VCaP (cell line): ENCODE data around the gene MARK2.

Experiments
- H3K27ac ChIP-seq: fragments of 450-650 bp; 2 replicates; pipeline ENCODE4 v1.5.1; 2017
- TF ChIP-seq, protein P1 (sequence below): fragments of 450-650 bp; conservative IDR thresholded peaks from 2 replicates; pipeline ENCODE4 v1.5.1; 2017; ENCODE audit warnings: mild to moderate bottlenecking, moderate library complexity

MARK2 gene

DNA sequence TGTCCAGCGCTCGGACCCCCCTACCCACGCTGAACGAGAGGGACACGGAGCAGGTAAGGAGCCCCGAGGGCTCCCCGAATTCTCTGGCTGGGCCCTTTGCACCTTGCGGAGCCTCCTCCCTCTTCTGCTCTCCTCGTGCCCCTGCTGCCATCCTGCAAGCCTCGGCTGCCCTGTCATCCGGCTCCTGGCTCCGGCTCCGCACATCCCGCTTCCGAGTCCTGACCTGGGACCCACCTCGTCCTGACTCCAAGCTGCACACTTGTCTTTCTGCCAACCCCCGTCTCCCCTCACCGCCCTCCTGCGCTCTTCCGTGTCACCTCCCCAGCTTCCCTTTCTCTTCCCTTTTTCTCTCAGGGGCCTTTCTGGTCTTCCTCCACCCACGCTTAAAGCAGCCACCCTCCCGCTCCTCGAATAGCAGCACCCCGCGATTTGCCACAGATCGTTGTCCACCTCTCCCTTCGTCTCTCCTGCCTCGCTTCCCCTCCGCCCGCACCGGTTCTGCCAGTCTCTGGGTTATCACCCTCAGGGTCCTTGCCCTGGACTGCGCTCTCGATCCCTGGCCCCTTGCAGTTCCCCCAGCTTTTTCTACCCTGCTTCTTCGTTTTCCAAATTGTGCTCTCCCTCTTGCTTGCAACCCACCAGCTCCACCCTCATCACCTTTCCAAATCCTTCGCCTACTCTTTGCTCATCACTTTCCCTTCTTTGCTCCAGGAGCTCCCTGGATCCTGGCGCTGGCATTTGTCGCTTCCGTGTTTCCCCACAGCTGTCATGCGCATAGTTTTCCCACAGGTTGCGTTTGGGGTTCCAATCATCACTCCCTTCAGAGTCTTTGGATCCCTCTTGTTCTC is 822 bp downstream of the MARK2 start:
- H3K27ac ChIP-seq, result peak overlapping the region; percentile 96
- TF ChIP-seq, protein P1, sequence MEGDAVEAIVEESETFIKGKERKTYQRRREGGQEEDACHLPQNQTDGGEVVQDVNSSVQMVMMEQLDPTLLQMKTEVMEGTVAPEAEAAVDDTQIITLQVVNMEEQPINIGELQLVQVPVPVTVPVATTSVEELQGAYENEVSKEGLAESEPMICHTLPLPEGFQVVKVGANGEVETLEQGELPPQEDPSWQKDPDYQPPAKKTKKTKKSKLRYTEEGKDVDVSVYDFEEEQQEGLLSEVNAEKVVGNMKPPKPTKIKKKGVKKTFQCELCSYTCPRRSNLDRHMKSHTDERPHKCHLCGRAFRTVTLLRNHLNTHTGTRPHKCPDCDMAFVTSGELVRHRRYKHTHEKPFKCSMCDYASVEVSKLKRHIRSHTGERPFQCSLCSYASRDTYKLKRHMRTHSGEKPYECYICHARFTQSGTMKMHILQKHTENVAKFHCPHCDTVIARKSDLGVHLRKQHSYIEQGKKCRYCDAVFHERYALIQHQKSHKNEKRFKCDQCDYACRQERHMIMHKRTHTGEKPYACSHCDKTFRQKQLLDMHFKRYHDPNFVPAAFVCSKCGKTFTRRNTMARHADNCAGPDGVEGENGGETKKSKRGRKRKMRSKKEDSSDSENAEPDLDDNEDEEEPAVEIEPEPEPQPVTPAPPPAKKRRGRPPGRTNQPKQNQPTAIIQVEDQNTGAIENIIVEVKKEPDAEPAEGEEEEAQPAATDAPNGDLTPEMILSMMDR, result no peak

DNA sequence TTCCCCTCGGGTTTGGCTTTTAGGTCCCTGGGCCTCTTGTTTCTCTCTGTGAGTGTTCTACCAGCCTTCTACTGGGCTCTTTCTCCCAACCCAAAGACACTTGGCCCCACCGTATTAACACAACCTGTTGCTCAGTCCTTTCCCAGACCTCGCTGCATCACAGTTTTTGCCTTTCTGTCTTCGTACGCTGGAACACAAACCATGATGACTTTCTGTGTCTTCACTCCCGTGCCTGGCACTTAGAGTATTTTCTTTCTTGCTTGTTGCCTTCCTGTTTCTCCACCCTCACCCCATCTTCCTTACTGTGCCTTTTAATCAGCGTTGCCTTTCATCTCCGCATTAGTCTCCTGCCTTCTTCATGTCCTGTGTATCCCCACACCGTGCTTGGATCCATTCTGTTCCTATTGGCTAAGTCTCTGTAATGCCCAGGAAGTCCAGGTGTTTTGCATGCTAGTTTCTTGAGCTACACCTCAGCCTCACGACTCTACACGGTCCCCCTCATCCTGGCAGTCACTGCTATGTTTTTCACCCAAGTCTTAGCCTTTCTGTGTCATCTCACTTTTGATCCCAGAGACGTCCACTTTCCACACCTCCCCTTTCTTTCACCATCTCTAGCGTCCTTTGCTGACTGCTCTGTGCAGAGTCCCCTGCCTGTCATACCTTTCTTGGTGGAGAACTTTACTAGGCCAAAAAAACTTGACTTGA is 1.6 kb downstream of the MARK2 start:
- H3K27ac ChIP-seq, result peak overlapping the region; percentile 96

DNA sequence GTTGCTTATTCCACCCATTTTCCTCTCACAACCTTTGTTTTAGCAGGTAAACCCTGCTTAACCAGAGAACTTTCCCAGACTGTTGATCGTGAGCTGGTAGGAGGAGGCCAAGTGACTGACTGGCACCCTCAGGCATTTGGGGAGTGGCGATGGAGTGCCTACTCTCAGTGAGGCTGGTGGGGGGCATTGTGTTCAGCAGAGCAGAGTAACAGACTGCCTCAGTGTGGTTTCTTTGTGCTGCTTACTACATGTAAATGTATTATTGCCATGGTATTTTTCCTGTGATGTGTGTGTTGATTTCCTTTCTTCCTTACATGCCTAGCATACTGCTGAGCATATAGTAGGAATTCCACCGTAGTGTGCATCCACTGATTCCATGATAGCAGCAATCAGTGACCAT is 2.6 kb downstream of the MARK2 start:
- TF ChIP-seq, protein P1, result no peak; the same call in 1 of the 2 replicates
- peak overlapping the region; percentile 96 for H3K27ac ChIP-seq

More for the DNA sequence above, 1.6 kb downstream of the MARK2 start:
- TF ChIP-seq, protein P1, result no peak

DNA sequence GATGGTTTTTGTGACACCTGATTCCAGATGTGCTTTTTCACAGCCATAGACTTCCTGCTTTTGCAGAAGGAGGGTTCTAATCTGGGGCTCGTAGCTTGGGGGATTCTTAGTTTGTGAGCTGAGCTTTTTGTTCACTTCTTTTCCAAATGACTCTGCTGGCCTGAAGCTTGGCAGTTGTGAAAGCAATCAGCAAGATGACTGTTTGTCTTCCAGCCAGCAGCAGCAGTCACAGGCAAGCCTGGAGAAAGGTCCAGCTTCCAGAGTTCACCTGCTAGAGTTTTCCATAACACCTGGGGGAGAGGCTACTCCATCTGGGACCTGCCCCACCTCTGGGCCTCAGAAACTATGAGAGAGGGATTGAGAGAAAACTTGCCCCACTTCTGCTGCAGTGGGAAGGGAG is 4.1 kb downstream of the MARK2 start:
- TF ChIP-seq, protein P1, result no peak
- H3K27ac ChIP-seq, result peak overlapping the region; percentile 96

DNA sequence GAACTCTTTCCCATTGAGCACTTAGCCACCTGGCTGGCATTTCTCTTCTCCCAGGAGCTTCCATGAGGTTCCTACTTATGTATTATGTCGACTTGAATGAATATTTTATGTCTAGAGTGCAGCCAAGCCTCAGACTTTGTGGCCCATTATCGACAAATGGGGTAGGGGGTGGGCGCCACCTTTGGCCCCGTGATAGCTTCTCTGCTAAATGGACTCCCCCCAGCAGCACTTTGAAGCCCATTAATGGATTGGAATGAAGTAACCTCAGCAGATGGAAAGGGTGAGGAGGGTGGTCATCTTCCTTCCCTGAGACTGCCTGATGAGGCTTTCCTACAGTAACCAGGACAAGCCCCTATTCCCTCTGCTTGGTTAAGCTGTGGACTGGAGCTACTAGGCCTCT is 5.9 kb downstream of the MARK2 start:
- peak overlapping the region; percentile 96 for H3K27ac ChIP-seq

DNA sequence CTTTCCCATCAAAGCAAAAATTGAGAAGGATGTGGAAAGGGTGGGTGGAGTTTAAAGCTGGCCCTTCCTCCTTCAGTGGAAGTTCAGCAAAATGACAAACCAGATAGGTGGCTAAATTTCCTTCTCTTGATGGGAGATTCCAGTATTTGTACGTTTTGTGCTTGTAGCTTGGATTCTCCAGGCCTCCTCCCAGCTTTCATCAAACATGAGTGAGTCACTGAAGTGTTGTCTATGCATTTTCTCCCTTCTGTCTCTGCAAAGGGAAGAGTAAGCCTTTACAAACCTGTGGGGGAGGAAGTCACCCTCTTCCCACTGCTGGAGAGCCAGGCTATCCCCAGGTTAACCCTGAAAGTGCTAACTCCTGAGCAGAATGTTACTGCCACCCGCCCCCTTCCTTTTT is 6.4 kb downstream of the MARK2 start:
- peak overlapping the region; percentile 96 for H3K27ac ChIP-seq
- TF ChIP-seq, protein P1, result no peak

More for the DNA sequence above, 5.9 kb downstream of the MARK2 start:
- TF ChIP-seq, protein P1, result no peak

DNA sequence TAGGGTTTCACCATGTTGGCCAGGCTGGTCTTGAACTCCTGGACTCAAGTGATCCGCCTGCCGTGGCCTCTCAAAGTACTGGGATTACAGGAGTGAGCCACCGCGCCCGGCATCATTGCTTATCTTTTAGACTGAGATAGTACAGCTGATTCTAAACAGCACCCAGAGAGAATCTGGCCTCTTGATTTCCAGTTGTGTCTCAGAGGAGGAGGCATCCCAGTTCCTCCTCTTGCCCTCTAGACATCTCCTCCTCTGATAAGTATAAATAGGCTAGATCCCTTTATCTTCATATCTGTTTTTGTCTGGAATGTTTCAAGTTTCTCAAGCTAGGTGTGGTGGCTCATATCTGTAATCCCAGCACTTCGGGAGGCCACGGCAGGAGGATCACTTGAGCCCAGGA is 7.0 kb downstream of the MARK2 start:
- peak overlapping the region; percentile 96 for H3K27ac ChIP-seq
- TF ChIP-seq, protein P1, result no peak
